HG03520 (cell line): ENCODE results near the gene TNS1.

Experiments used
- ATAC-seq: cut with Tn5 transposase; IDR thresholded peaks from one replicate; pipeline ENCODE4 v1.9.1; 2021; ENCODE audit warnings: mild to moderate bottlenecking, moderate library complexity; ENCODE audit not compliant: unreplicated experiment

Gene TNS1

GRCh38 chr2:217857624-217858506 is 144.9 kb downstream of the TNS1 start:
- no peak for ATAC-seq

GRCh38 chr2:217856871-217857270 is 145.9 kb downstream of the TNS1 start:
- no peak for ATAC-seq

- ATAC-seq: no peak
Observed at GRCh38 chr2:217856159-217856558, 146.6 kb downstream of the TNS1 start.

GRCh38 chr2:217854684-217855420 is 147.9 kb downstream of the TNS1 start:
- no peak for ATAC-seq

GRCh38 chr2:217853961-217854360 is 148.8 kb downstream of the TNS1 start:
- ATAC-seq: no peak

GRCh38 chr2:217853301-217853881 is 149.4 kb downstream of the TNS1 start:
- no peak for ATAC-seq

- ATAC-seq: no peak
Observed at GRCh38 chr2:217852555-217853211, 150.1 kb downstream of the TNS1 start.

- no peak for ATAC-seq
Observed at GRCh38 chr2:217851191-217852020, 151.4 kb downstream of the TNS1 start.

- no peak for ATAC-seq
Observed at GRCh38 chr2:217849154-217849975, 153.4 kb downstream of the TNS1 start.

GRCh38 chr2:217848351-217848957 is 154.3 kb downstream of the TNS1 start:
- no peak for ATAC-seq

- no peak for ATAC-seq
Observed at GRCh38 chr2:217847552-217848350, 155.0 kb downstream of the TNS1 start.

GRCh38 chr2:217847115-217847514 is 155.7 kb downstream of the TNS1 start:
- no peak for ATAC-seq

GRCh38 chr2:217846321-217846743 is 156.5 kb downstream of the TNS1 start:
- no peak for ATAC-seq

GRCh38 chr2:217845301-217845700 is 157.5 kb downstream of the TNS1 start:
- no peak for ATAC-seq

GRCh38 chr2:217844696-217845095 is 158.1 kb downstream of the TNS1 start:
- no peak for ATAC-seq

GRCh38 chr2:217843324-217843723 is 159.5 kb downstream of the TNS1 start:
- no peak for ATAC-seq

- ATAC-seq: no peak
Observed at GRCh38 chr2:217842017-217842416, 160.8 kb downstream of the TNS1 start.

GRCh38 chr2:217840522-217840921 is 162.3 kb downstream of the TNS1 start:
- no peak for ATAC-seq
